Cardiac septum (tissue), 1 donor: ENCODE measurements around the gene AGBL4. TPM values are rescaled to one million over a fixed set of nuclear protein-coding genes. Genes with fewer than 3 reads are reported as not detected.

ENCODE experiments used
- DNase-seq: peaks from one replicate; pipeline ENCODE4 v3.0.0-alpha.2; 2020; ENCODE audit warnings: low spot score
- intact Hi-C: fragments of 100-400 bp; cut with DNase I; formaldehyde crosslinking; loops from one replicate; pipeline ENCODE4 v1.14.0; 2022
- total RNA-seq: library from RNA; stranded (reverse); fragmentation: NEBNext Ultra II Directional; extraction: Animal tissue kit (Norgen Biotek cat#: 25700); gene quantifications from one replicate; pipeline ENCODE4 v1.2.1, GENCODE V29; 2021
- donor health status: DM: no; HTN: no; CAD: no.

The AGBL4 gene
- total RNA-seq, 1 donor from 2014 or later, result 0.32 TPM

- intact Hi-C loops, result no loop called here
- no peak for DNase-seq
Observed at GRCh38 chr1:49728377-49728776, 295.4 kb downstream of the AGBL4 start.

DNA sequence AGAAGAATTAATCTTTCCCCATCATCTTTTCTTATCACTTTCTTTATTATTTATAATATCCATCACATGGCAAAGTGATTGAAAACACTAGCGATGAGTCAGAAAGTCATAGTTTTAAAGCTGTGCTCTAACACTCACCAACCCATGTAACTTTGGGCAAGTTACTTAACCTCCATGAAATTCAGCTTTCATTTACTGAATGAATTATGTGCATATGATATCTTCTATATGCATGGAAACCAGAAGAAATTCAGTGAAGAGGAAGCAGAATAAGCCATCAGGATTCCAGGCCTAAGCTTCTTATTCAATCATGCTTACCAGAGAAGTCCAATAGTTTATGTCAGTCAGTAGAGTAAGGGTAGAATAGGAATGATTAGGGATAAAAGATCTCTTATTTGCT is 300.1 kb downstream of the AGBL4 start:
- intact Hi-C loops, result no loop called here
- DNase-seq, result no peak

DNA sequence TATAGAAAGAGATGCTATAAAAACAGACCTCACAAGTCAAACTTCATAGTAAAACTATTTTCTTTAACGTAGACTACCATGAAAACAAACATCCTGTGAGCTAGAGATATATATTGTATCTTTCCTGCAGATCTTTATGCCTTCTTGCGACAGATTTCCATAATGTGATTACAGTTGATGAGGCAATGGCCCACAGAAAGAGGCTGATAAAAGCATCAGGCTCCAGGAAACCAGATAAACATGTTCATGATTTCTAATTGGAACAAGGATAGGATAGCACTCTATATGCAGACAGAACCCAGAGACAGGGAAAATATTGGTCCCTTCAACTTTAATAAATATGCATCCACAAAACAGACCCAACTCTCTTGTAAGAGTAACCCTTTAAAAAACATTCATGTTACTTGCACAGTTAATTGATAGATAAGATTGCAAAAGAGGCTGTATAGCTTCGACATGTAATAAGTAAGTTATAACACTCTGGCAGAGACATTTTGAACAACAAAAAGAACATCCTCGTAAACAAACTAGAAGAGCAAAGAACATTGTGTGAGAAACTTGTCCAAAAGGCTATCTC is 329.4 kb downstream of the AGBL4 start:
- intact Hi-C loops, result no loop called here
- no peak for DNase-seq

- intact Hi-C loops, result no loop called here
- no peak for DNase-seq
Observed at GRCh38 chr1:49686107-49686506, 337.6 kb downstream of the AGBL4 start.

- no peak for DNase-seq
- intact Hi-C loops, result no loop called here
Observed at GRCh38 chr1:49677706-49678105, 346.0 kb downstream of the AGBL4 start.

GRCh38 chr1:49651136-49651535 is 372.6 kb downstream of the AGBL4 start:
- intact Hi-C loops, result no loop called here
- no peak for DNase-seq

- intact Hi-C loops, result no loop called here
- no peak for DNase-seq
Observed at GRCh38 chr1:49630156-49630555, 393.6 kb downstream of the AGBL4 start.

- no peak for DNase-seq
- intact Hi-C loops, result no loop called here
Observed at GRCh38 chr1:49627781-49628180, 396.0 kb downstream of the AGBL4 start.

DNA sequence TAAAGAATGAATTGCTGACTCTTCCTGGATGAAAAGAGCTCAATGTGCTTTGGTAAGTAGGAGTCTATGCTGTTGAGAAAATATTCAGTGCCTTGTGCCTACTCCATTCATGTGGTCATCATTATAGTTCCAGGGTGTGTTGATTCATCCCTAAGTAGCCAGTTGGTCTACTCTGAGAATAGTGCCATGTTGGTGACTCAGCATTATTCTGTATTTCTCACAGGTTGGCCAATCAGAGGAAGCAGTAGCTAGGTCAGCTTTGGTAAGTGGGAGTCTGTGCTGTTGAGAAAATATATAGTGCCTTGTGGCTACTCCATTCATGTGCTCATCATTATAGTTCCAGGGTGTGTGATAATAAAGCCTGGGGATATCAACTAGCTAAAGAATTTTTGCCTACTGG is 397.3 kb downstream of the AGBL4 start:
- intact Hi-C loops, result no loop called here
- no peak for DNase-seq

- DNase-seq, result no peak
- intact Hi-C loops, result no loop called here
Observed at GRCh38 chr1:49622877-49623276, 400.9 kb downstream of the AGBL4 start.

DNA sequence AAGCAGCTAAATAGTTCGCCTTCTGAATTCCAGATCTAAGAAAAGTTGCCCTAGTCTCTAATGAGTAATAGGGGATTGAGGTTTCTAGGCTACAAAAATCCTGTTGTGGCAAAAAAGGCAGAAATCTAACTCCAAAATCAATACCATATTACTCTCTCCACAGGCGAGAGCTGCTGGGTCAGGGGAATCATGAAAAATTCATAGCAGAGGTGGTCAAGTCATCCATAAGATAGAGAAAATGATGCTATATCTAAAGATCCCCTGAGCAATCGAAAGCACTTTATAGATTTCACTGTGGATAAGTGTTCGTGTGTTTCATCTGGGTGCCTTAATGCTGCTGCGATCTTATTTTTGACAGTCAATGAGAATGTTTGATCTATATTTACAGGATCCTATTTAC is 417.7 kb downstream of the AGBL4 start:
- intact Hi-C loops, result no loop called here

GRCh38 chr1:49597436-49597835 is 426.3 kb downstream of the AGBL4 start:
- intact Hi-C loops, result no loop called here
- DNase-seq, result no peak

More for the DNA sequence above, 417.7 kb downstream of the AGBL4 start:
- no peak for DNase-seq

- DNase-seq, result no peak
- intact Hi-C loops, result no loop called here
Observed at GRCh38 chr1:49576327-49576901, 447.3 kb downstream of the AGBL4 start.

DNA sequence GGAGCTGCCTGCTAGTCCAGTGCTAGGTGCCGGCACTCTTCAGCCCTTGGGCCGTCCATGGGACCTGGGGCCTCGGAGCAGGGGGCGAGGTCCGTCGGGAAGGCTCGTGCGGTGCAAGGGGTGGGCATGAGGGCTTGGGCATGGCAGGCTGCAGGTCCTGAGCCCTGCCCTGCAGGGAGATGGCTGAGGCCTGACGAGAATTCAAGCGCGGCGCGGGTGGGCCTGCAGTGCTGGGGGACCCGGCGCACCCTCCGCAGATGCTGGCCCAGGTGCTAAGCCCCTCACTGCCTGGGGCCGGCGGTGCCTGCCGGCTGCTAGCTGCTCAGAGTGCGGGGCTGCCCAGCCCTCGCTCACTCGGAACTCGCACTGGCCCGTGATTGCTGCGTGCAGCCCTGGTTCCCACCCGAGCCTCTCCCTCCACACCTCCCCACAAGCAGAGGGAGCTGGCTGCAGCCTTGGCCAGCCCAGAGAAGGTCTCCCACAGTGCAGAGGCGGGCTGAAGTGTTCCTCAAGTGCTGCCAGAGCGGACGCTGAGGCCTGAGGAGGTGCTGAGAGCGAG is 467.0 kb downstream of the AGBL4 start:
- intact Hi-C loops, result no loop called here
- DNase-seq, result no peak

GRCh38 chr1:49552101-49552500 is 471.7 kb downstream of the AGBL4 start:
- DNase-seq, result no peak
- intact Hi-C loops, result no loop called here

GRCh38 chr1:49544615-49545014 is 479.1 kb downstream of the AGBL4 start:
- DNase-seq, result no peak
- intact Hi-C loops, result no loop called here

GRCh38 chr1:49541096-49541752 is 482.5 kb downstream of the AGBL4 start:
- intact Hi-C loops, result no loop called here
- DNase-seq, result no peak

GRCh38 chr1:49527606-49528305 is 496.0 kb downstream of the AGBL4 start:
- no peak for DNase-seq
- intact Hi-C loops, result no loop called here

GRCh38 chr1:49526672-49527071 is 497.1 kb downstream of the AGBL4 start:
- intact Hi-C loops, result no loop called here
- DNase-seq, result no peak

DNA sequence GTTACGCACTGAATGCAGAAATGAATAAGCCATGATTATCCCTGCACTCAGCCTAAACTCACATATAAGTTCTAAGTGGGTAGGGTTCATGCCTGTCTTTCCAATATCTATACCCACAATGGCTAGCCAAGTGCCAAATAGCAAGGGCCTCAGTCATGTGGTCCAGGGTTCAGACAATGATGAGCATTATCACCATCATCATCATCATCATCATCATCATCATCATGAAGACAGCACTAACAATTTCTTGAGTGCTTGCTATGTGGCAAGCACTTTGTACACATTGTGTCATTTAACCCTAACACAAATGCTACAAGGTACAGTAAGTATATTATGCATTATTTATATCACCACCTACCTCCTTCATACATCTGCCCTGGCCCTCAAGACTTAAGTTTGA is 500.0 kb downstream of the AGBL4 start:
- intact Hi-C loops, result no loop called here
- no peak for DNase-seq

DNA sequence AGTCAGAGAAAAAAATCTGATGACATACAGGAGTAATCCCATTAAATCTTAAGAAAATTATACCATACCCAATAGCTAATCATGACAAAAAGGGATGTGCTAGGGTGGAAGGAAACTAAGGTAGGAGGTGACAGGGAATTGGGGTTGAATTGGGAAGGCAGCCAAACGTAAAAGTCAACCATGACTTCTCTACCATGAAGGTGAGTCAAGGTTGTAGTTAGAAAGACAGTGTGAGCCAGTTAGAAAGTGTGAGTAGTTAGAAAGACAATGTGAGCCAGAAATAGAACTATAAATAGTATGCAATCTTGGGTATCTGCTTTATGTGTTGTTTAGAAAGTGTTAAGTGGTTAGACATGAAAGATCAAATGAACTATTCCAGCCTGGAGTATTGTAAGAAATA is 556.8 kb downstream of the AGBL4 start:
- DNase-seq, result no peak
- intact Hi-C loops, result no loop called here
